GM12892 (cell line): ENCODE results near the gene F8.

Source experiments
- POLR2A ChIP-seq: IDR thresholded peaks from 2 replicates; pipeline ENCODE4 v1.6.1; 2011; ENCODE audit warnings: low read depth, low read length, control low read depth
- POLR2AphosphoS5 ChIP-seq: IDR thresholded peaks from 2 replicates; pipeline ENCODE4 v1.6.1; 2011; ENCODE audit warnings: low read depth, low read length, control low read depth

DNA sequence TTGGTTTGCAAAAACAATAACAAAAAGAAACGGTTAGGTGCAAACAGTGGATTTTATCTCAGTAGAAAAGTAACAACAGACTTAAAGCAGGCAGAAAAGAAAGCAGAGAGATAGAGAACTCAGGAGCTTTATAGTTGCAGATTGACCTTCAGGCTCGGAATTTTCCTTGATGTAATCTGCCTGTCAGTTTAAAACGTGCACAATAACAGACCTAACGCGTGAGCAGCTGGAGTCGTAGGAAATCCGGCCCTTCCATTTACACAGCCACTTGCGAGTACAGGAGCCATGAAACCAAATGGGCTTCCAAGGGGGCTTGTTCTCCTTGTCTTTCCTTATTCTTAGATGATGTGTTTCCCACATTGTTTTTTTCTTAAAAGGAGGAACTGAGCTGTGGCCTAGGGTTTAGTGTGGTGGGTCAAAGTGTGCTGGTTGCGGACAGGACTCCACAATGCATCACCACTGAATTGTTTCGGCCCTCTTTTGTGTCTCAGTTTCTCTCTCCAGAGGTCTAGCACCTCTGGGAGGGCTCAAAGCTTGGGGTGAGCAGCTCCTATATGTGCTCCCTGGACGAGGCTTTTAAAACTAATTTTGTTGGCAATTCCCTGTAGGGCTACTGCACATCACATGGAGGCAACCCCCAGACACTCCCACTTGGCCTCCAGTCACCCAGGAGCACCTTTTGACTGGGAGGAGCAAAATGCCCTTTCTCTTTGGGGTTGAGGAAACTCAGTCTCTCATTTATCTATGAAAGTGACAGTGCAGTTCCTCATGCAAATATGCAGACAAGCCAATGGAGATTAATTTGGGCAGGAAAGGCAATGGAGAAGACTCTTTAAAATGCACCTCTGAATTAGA, 203.4 kb downstream of the F8 start:
- TF ChIP-seq POLR2A (no peak), POLR2AphosphoS5 (no peak)
